ENCODE data around the gene COMMD8.

Gene COMMD8

DNA sequence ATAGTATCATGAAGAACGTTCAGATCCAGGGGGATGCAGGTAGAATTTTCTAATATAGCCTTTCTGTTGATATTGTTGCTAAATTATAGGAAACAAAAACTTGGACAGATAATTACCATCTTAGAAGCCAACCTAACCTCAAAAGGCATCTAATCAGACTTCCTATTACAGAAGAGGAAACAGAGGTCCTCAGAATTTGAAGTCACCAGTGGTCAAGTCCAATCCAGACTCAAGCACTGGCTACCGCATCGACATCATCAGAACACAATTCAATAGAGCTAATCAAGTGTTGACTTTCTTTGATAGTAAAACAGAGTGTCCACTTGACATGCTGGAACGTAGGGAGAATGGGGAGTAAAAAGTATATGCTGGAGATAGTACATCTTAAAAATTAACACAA lies 11.3 kb upstream of the COMMD8 start:
- TF ChIP-seq, protein P1, sequence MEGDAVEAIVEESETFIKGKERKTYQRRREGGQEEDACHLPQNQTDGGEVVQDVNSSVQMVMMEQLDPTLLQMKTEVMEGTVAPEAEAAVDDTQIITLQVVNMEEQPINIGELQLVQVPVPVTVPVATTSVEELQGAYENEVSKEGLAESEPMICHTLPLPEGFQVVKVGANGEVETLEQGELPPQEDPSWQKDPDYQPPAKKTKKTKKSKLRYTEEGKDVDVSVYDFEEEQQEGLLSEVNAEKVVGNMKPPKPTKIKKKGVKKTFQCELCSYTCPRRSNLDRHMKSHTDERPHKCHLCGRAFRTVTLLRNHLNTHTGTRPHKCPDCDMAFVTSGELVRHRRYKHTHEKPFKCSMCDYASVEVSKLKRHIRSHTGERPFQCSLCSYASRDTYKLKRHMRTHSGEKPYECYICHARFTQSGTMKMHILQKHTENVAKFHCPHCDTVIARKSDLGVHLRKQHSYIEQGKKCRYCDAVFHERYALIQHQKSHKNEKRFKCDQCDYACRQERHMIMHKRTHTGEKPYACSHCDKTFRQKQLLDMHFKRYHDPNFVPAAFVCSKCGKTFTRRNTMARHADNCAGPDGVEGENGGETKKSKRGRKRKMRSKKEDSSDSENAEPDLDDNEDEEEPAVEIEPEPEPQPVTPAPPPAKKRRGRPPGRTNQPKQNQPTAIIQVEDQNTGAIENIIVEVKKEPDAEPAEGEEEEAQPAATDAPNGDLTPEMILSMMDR (IDR thresholded peaks at IDR 0.05; ENCODE audit: low read length, missing control alignments), result no peak
- no peak overlapping the region for H3K4me3 ChIP-seq (replicated peaks; ENCODE audit: low read depth, low read length)
- no peak for DNase-seq (ENCODE audit: low read depth)

DNA sequence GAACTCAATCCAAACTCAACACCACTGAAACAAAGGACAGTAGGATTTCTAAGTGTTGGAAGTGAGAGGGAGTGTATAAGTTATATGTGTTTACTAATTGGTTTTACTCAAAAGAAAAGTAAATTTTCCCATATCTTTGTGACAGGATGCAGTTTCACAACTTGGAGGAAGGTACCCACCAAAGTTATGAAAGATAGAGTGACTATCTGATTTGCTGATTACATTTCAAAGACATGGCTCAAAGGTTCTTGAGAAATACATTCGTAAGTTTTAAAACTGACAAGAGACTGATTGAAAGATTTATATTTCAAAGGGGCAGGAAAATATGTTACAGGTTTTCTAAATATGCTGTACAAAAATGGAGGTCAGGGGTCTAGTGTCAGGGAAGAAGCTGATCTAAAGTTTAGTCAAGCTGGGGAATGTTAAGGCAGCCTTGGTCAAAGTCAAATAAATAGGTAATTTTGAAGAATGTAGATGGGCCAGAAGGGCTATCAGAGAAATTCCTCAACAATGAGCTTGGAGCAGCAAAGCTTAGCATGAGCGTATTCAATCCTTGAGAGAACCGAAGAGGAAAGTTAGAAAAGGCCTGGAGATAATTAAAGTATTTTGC lies 9.7 kb upstream of the COMMD8 start:
- H3K4me3 ChIP-seq (replicated peaks; ENCODE audit: low read depth, low read length), result no peak overlapping the region
- TF ChIP-seq, protein P1 (IDR thresholded peaks at IDR 0.05; ENCODE audit: low read length, missing control alignments), result no peak
- DNase-seq (ENCODE audit: low read depth), result no peak

DNA sequence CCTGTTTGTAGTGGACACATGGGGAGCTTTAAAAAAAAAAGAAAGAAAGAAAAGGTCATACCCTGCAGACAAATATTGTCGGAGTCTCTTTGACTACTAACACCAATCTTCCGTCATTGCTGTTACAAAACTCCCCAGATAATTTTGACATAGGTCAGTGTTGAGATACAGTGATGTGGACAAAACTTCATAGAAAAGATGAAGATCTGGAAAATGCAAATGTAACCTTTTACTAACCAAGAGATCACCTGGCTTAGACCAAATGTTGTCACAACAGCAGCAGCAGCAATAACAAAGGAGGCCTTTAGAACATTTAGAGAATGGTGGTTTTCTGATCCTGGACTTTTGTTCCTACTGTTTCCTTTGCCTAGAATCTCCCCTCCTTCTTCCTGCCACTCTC lies 8.1 kb upstream of the COMMD8 start:
- no peak for DNase-seq (ENCODE audit: low read depth)
- H3K4me3 ChIP-seq (replicated peaks; ENCODE audit: low read depth, low read length), result no peak overlapping the region
- TF ChIP-seq, protein P1 (IDR thresholded peaks at IDR 0.05; ENCODE audit: low read length, missing control alignments), result no peak

DNA sequence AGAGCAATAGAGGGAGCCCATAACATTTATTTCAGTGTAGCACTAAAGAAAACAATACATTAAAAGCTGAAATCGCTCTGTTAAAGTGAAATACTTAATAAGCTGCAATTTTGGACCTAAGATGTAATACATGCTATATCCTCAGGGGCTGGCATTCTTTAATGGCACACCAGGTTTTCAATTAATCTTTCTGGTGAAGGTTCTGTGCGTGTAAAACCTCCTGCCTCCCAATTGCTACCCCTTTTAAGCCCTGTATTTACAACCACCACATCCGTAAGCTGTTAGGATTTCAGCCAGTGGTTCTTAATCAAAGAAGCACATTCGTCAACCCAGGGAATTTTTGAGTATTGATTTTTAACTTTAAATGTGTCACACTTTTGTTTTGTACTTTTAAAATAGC lies 7.6 kb upstream of the COMMD8 start:
- TF ChIP-seq, protein P1 (IDR thresholded peaks at IDR 0.05; ENCODE audit: low read length, missing control alignments), result no peak
- no peak overlapping the region for H3K4me3 ChIP-seq (replicated peaks; ENCODE audit: low read depth, low read length)
- DNase-seq (ENCODE audit: low read depth), result no peak

DNA sequence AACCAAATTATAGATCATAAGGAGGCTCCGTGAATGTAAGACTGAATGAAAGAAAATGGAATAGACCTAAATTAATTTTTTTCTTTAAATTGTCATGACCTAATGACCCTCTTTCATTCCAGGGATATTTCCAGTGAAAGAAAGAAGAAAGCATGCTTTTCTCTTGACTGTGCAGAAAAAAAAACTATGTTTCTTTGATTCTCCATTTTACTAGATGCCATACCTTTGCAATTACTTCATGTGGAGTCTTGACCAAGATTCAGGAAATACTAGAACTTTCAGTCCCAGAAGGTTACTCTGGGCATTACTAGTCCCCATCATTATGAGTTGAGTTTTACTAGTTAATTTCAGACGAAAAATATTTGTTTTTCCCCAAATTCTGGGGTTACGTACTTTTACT lies 6.4 kb upstream of the COMMD8 start:
- DNase-seq (ENCODE audit: low read depth), result peak; percentile 36
- TF ChIP-seq, protein P1 (IDR thresholded peaks at IDR 0.05; ENCODE audit: low read length, missing control alignments), result no peak
- no peak overlapping the region for H3K4me3 ChIP-seq (replicated peaks; ENCODE audit: low read depth, low read length)

DNA sequence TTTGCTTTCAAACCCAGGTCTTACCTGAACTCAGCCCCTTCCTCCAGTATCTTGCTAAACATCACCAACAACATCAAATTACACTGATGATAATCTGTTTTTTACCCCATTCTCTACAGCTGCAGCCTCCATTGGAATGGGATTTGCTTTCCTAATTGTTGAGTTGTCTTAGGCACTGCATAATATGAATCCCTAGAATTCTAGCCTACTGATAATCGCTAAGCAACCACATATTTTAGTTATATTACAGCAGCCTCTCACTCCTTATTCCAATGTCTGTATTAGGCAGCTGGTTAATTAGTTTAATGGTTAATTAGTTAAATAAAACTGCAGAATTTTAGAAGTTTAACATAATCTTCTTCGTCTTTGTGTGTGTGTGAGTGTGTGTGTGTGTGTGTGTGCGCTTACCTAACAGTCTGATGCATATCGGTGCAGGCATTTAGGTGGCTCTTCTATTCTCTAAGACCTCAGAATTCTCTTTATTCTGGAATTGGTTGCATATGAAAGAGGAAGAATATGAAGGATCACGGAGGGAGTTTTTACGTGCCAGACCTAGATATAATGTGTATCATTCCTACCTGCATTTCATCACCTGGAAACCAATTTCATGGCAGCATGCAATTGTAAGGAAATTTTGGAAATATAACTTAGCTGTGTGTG lies 5.3 kb upstream of the COMMD8 start:
- TF ChIP-seq, protein P1 (IDR thresholded peaks at IDR 0.05; ENCODE audit: low read length, missing control alignments), result no peak
- DNase-seq (ENCODE audit: low read depth), result peak; percentile 58
- no peak overlapping the region for H3K4me3 ChIP-seq (replicated peaks; ENCODE audit: low read depth, low read length)
